ENCODE data around the gene TMEM256. TPM values are rescaled to one million over a fixed set of nuclear protein-coding genes. Genes with fewer than 3 reads are reported as not detected.

Gene TMEM256
- total RNA-seq, 1 donor from 2014 or later, result 45.9 TPM

- TF ChIP-seq CTCF (IDR thresholded peaks at IDR 0.05), result no peak
These were observed 10.9 kb downstream of the TMEM256 start for GRCh38 chr17:7392696-7393612.

GRCh38 chr17:7391307-7391706, 12.6 kb downstream of the TMEM256 start:
- TF ChIP-seq CTCF (IDR thresholded peaks at IDR 0.05), result no peak
- no peak for DNase-seq (ENCODE audit: extremely low spot score, unreplicated experiment)
- Mint-ChIP-seq H3K4me3 (ENCODE audit: unreplicated experiment) (no peak overlapping the region), H3K36me3 (ENCODE audit: unreplicated experiment) (peaks cover 13% of the 10 kb centered on the region), H3K4me1 (ENCODE audit: unreplicated experiment) (peaks cover 9% of the 10 kb centered on the region), H3K9me3 (ENCODE audit: unreplicated experiment) (no peaks in the 10 kb centered on the region), H3K27me3 (ENCODE audit: unreplicated experiment) (no peaks in the 10 kb centered on the region), H3K27ac (ENCODE audit: unreplicated experiment) (no peak overlapping the region)

More at GRCh38 chr17:7392696-7393612, 10.9 kb downstream of the TMEM256 start:
- peak overlapping the region; percentile 85 for H3K4me3 Mint-ChIP-seq (ENCODE audit: unreplicated experiment)
- no peak overlapping the region for H3K27ac Mint-ChIP-seq (ENCODE audit: unreplicated experiment)
- H3K36me3 Mint-ChIP-seq (ENCODE audit: unreplicated experiment), result peaks cover 9% of the 10 kb centered on the region
- no peaks in the 10 kb centered on the region for H3K9me3 Mint-ChIP-seq (ENCODE audit: unreplicated experiment)
- H3K27me3 Mint-ChIP-seq (ENCODE audit: unreplicated experiment), result no peaks in the 10 kb centered on the region
- DNase-seq (ENCODE audit: extremely low spot score, unreplicated experiment), result no peak
- H3K4me1 Mint-ChIP-seq (ENCODE audit: unreplicated experiment), result peaks cover 9% of the 10 kb centered on the region

- H3K36me3 Mint-ChIP-seq (ENCODE audit: unreplicated experiment), result peaks cover 13% of the 10 kb centered on the region
- DNase-seq (ENCODE audit: extremely low spot score, unreplicated experiment), result no peak
- no peak for TF ChIP-seq CTCF (IDR thresholded peaks at IDR 0.05)
- H3K4me1 Mint-ChIP-seq (ENCODE audit: unreplicated experiment), result peaks cover 9% of the 10 kb centered on the region
- no peak overlapping the region for H3K27ac Mint-ChIP-seq (ENCODE audit: unreplicated experiment)
- no peaks in the 10 kb centered on the region for H3K9me3 Mint-ChIP-seq (ENCODE audit: unreplicated experiment)
- no peak overlapping the region for H3K4me3 Mint-ChIP-seq (ENCODE audit: unreplicated experiment)
- no peaks in the 10 kb centered on the region for H3K27me3 Mint-ChIP-seq (ENCODE audit: unreplicated experiment)
These were observed 13.7 kb downstream of the TMEM256 start for GRCh38 chr17:7389924-7390910.

- Mint-ChIP-seq H3K9me3 (ENCODE audit: unreplicated experiment) (no peaks in the 10 kb centered on the region), H3K27me3 (ENCODE audit: unreplicated experiment) (no peaks in the 10 kb centered on the region), H3K4me1 (ENCODE audit: unreplicated experiment) (peaks cover 3% of the 10 kb centered on the region), H3K27ac (ENCODE audit: unreplicated experiment) (no peak overlapping the region), H3K36me3 (ENCODE audit: unreplicated experiment) (peaks cover 13% of the 10 kb centered on the region), H3K4me3 (ENCODE audit: unreplicated experiment) (no peak overlapping the region)
- DNase-seq (ENCODE audit: extremely low spot score, unreplicated experiment), result no peak
- TF ChIP-seq CTCF (IDR thresholded peaks at IDR 0.05), result no peak
These were observed 15.0 kb downstream of the TMEM256 start for GRCh38 chr17:7388856-7389255.
